Omental fat pad (tissue), 4 donors: ENCODE data around the gene ARFGAP1. TPM values are rescaled to one million over a fixed set of nuclear protein-coding genes. Genes with fewer than 3 reads are reported as not detected.

ENCODE experiments used
- ATAC-seq: fragments of 150-250 bp; one replicate; pipeline ENCODE4 v1.9.1; 2016; ENCODE audit warnings: mild to moderate bottlenecking, moderate library complexity; ENCODE audit not compliant: low FRiP score
- DNase-seq: peaks from one replicate; pipeline ENCODE4 v3.0.0-alpha.2; 2019; ENCODE audit warnings: low spot score
- CTCF ChIP-seq, 3 donors: fragments of 450-650 bp; IDR thresholded peaks; one replicate each; pipeline ENCODE4 v1.5.1; 2016 to 2017; ENCODE audit warnings: antibody characterized with exemption in 3 of 3, mild to moderate bottlenecking in 3 of 3, moderate library complexity in 2 of 3
- total RNA-seq, 4 donors: library from RNA; depleted of rRNA; stranded (reverse); fragments of >200 nt; gene quantifications; one replicate each; pipeline ENCODE4 v1.1.0, GENCODE V29; 2016

ARFGAP1 gene
- total RNA-seq, 4 donors from 2014 or later, result 29.2 to 59.7 (median 41.3) TPM

GRCh38 chr20:63295846-63296245 lies 23.2 kb downstream of the ARFGAP1 start:
- no peak for DNase-seq
- no peak for TF ChIP-seq CTCF (IDR thresholded peaks at IDR 0.05)

DNA sequence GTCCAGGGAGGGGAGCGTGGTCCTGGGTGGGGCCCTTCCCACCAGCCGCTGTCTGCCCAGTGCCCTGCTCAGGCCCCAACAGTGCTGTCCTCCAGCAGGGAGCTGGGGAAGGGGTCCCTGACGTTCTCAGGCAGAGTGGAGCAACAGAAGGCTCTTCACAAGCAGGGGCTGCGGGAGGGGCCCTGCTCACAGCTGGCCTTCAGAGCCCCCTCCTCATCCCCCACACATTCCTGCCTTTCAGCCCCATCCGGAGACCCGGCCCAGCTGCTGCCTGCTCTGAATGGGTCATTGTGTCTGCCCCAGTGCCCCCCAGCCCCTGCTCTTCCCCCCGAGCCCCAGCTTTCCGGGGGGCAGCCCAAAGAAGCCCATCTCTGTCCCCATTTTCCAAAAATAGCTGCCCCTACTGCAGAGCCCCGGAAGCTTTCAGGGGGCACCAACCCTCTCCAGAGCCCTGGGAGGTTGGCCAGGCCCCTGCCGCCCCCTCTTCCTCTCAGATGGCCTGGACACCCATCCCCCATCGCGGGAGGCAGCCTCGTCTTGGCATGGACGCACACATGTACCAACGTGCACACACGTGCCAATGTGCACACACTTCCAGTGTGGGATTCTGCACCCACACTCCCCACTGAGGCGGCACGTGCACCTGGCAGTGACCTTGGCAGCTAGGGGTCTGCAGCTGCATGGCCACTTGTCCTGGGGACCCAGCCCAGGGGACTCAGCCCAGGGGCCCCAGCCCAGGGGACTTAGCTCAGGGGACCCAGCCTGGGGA lies 24.1 kb downstream of the ARFGAP1 start:
- TF ChIP-seq CTCF (IDR thresholded peaks at IDR 0.05), result no peak
- no peak for DNase-seq
- ATAC-seq, result no peak

More at GRCh38 chr20:63295846-63296245, 23.2 kb downstream of the ARFGAP1 start:
- ATAC-seq, result no peak

DNA sequence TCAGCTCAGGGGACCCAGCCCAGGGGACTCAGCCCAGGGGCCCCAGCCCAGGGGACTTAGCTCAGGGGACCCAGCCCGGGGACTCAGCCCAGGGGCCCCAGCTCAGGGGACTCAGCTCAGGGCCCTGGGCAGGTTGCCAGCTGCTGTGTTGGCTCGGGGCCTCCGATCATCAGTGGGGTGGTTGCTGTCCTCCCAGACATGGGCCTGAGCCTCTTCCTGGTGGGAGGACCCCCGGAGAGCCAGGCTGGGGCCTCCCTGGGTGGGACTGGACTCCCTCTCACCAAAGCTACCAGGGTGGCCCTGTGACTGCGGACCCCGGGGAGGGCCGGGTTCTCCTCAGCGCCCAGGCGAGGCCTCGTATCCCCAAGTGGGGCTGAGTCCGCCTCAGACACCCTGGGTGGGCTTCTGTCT lies 24.8 kb downstream of the ARFGAP1 start:
- ATAC-seq (no peak), DNase-seq (no peak)
- TF ChIP-seq CTCF (IDR thresholded peaks at IDR 0.05), result no peak

DNA sequence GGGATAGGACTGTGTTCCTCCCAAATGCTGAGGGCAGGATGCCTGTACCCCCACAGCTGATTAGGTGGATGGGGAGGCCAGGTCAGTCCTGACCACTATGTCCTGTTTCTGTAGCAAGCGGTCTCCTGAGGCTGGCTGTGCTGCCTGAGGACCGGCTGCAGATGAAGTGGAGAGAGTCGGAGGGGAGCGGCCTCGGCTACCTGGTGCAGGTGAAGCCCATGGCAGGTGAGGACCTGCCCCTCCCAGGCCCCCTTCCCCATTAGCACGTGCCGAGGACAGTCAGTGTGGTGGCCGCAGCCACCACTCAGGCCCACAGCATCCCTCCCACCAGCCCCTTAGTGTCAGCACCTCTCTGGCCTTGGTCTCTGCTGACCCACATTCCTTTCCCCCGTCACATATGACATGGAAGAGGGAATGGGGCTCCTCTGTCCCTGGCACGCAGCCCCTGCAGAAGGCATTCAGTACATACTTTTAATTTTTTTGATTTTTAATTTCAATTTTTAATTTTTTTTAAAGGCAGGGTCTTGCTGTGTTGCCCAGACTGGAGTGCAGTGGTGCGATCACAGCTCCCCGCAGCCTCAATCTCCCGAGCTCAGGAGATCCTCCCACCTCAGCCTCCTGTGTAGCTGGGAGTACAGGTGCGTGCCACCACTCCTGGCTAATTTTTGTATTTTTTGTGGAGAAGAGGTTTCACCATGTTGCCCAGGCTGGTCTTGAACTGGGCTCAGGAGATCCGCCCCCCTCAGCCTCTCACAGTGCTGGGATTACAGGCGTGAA lies 25.4 kb downstream of the ARFGAP1 start:
- no peak for ATAC-seq
- no peak for DNase-seq
- TF ChIP-seq CTCF (IDR thresholded peaks at IDR 0.05), result no peak

DNA sequence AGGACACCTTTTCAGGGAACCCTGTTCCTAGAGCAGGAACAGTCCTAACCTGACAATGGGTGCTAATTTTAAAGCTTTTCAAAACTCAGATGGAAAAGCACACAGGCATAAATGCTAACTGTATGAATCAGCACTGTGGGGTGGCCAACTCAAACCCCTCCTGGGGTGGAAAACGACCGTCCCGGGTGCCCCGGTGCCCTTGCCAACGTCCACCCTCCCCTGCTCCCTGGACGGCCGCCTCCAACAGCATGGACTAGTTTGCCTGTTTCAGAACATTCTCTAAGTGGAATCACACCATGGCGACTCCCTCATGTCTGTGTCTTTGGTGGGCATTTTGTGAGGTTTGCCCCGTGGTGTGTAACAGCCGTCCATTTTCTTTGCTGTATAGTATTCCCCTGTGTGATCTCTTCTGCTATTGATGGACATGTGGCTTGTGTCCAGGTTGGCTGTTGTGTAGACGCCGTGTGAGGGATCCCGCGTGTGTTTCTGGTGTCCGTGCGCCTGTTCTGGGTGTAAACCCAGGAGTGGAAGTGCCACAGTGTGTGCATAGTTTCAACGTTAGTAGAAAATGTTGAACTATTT lies 26.2 kb downstream of the ARFGAP1 start:
- ATAC-seq (no peak), DNase-seq (no peak)
- TF ChIP-seq CTCF (IDR thresholded peaks at IDR 0.05), result no peak

GRCh38 chr20:63301671-63302070 lies 29.1 kb downstream of the ARFGAP1 start:
- no peak for DNase-seq
- ATAC-seq, result no peak
- no peak for TF ChIP-seq CTCF (IDR thresholded peaks at IDR 0.05)
